Vagina (tissue), 2 donors: Measurements from ENCODE around the gene LANCL3. TPM values are rescaled to one million over a fixed set of nuclear protein-coding genes. Genes with fewer than 3 reads are reported as not detected.

Experiments
- DNase-seq, 2 donors: peaks; one replicate each; pipeline ENCODE4 v3.0.0-alpha.2; 2017; ENCODE audit errors: extremely low spot score in 2 of 2
- H3K27ac ChIP-seq: fragments of 200-600 bp; sonication (generic); one replicate; pipeline ENCODE4 v1.5.1; 2019
- H3K27me3 ChIP-seq: fragments of 200-600 bp; sonication (generic); one replicate; pipeline ENCODE4 v1.5.1; 2019
- H3K36me3 ChIP-seq, 2 donors: fragments of 200-600 bp; sonication (generic); one replicate each; pipeline ENCODE4 v1.5.1; 2017 to 2019
- H3K4me1 ChIP-seq: fragments of 200-600 bp; sonication (generic); one replicate; pipeline ENCODE4 v1.5.1; 2019
- H3K4me3 ChIP-seq, 2 donors: fragments of 200-600 bp; sonication (generic); 1 replicate in 1 of 2; 2 replicates in 1 of 2; pipeline ENCODE4 v1.5.1; 2016 to 2019
- H3K9me3 ChIP-seq: fragments of 200-600 bp; sonication (generic); one replicate; pipeline ENCODE4 v1.5.1; 2019
- POLR2A ChIP-seq, 2 donors: fragments of 450-650 bp; IDR thresholded peaks; one replicate each; pipeline ENCODE4 v1.6.1; 2017; ENCODE audit warnings: antibody characterized with exemption in 2 of 2, mild to moderate bottlenecking in 2 of 2, moderate library complexity in 2 of 2
- POLR2AphosphoS5 ChIP-seq, 2 donors: sonication (generic); formaldehyde crosslinking; IDR thresholded peaks; one replicate each; pipeline ENCODE4 v1.9.0; 2017; ENCODE audit warnings: antibody characterized with exemption in 2 of 2, mild to moderate bottlenecking in 2 of 2, low read depth in 1 of 2; ENCODE audit not compliant: insufficient read depth in 1 of 2
- intact Hi-C: fragments of 100-400 bp; cut with DNase I; formaldehyde crosslinking; loops from one replicate; pipeline ENCODE4 v1.15.1; 2023
- total RNA-seq: library from RNA; depleted of rRNA; stranded (reverse); fragments of >200 nt; gene quantifications from one replicate; pipeline ENCODE4 v1.2.3, GENCODE V29; 2016
- TF ChIP-seq, protein P1 (sequence below), 3 experiments: fragments of 450-650 bp in 2 of 3; fragments of 200-600 bp in 1 of 3; sonication (generic) in 1 of 3; IDR thresholded peaks; one replicate each; pipeline ENCODE4 v1.5.1; 2017 to 2019; ENCODE audit warnings: antibody characterized with exemption in 3 of 3, mild to moderate bottlenecking in 2 of 3, moderate library complexity in 2 of 3

Gene LANCL3
- total RNA-seq, 1 donor from 2014 or later = 2.5 TPM

DNA sequence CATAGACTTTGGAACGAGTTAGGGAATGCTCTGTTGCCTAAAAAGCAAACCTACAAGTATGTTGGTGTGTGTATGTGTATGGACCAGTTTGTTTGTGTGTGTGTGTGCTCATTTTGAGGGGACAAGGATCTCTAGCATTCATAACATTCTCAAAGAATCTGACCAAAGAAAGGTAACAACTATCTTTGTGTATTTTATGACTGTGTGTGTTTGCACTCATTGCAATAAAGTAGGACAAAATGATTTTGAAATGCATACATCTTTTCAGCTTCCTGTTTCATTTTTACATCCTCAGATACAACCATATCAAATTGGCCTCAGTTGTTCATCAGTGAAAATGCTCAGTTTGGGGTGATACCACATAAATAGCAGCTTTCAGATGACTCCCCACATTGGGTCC is 105.8 kb downstream of the LANCL3 start:
- no peak for DNase-seq
- H3K36me3 ChIP-seq = no peaks in the 10 kb centered on the region
- no peak overlapping the region for H3K27ac ChIP-seq
- peaks cover 3% of the 10 kb centered on the region for H3K27me3 ChIP-seq
- H3K4me3 ChIP-seq = no peak overlapping the region
- intact Hi-C loops = no loop called here
- H3K9me3 ChIP-seq = no peaks in the 10 kb centered on the region
- H3K4me1 ChIP-seq = no peaks in the 10 kb centered on the region
- TF ChIP-seq POLR2AphosphoS5 (IDR thresholded peaks at IDR 0.05; ENCODE audit: insufficient read depth in 1 of 2, low read depth in 1 of 2) (no peak), POLR2A (IDR thresholded peaks at IDR 0.05) (no peak)
- TF ChIP-seq, protein P1, sequence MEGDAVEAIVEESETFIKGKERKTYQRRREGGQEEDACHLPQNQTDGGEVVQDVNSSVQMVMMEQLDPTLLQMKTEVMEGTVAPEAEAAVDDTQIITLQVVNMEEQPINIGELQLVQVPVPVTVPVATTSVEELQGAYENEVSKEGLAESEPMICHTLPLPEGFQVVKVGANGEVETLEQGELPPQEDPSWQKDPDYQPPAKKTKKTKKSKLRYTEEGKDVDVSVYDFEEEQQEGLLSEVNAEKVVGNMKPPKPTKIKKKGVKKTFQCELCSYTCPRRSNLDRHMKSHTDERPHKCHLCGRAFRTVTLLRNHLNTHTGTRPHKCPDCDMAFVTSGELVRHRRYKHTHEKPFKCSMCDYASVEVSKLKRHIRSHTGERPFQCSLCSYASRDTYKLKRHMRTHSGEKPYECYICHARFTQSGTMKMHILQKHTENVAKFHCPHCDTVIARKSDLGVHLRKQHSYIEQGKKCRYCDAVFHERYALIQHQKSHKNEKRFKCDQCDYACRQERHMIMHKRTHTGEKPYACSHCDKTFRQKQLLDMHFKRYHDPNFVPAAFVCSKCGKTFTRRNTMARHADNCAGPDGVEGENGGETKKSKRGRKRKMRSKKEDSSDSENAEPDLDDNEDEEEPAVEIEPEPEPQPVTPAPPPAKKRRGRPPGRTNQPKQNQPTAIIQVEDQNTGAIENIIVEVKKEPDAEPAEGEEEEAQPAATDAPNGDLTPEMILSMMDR (IDR thresholded peaks at IDR 0.05) = no peak

DNA sequence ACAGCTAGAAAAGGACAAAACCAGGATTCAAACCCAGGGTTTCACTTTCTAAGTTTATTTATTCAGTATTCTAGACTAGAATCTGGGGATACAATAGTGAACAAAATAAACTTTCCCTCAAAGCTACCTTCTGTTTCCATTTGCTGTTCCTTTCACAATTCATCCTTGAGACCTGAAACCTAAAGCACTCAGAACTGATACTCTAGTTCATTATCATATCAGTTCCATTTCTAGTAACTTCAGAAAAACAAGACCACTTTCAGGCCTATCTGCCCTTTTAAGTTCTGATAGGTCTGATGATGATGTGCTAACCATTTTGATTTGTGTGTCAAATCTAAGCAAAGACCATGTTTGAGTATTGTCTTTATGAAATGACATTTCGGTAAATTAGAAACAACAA is 106.3 kb downstream of the LANCL3 start:
- Histone ChIP-seq H3K4me1 (no peaks in the 10 kb centered on the region), H3K27me3 (peaks cover 3% of the 10 kb centered on the region), H3K9me3 (no peaks in the 10 kb centered on the region), H3K36me3 (no peaks in the 10 kb centered on the region), H3K27ac (no peak overlapping the region), H3K4me3 (no peak overlapping the region)
- intact Hi-C loops = no loop called here
- no peak for DNase-seq
- TF ChIP-seq POLR2AphosphoS5 (IDR thresholded peaks at IDR 0.05; ENCODE audit: insufficient read depth in 1 of 2, low read depth in 1 of 2) (no peak), POLR2A (IDR thresholded peaks at IDR 0.05) (no peak)
- TF ChIP-seq, protein P1 (IDR thresholded peaks at IDR 0.05) = no peak

DNA sequence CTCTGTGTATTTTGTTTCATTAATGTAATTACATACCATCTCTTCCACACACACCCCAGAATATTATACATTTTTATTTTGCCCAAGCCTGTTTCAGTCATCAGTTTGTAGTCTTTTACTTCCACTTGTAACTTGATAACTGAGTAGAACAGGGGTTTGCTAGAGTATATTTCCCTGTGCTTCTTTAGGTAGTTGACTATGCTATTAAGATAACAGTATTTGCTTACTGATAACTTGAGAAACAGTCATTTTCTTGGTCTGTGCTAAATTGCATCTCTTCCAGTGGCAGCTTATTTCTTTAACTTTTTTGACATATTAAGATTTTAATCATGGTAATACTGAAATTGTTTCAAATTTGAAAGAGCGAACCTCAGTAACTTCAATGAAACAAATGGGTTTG is 107.1 kb downstream of the LANCL3 start:
- intact Hi-C loops = no loop called here
- no peak for DNase-seq
- TF ChIP-seq POLR2AphosphoS5 (IDR thresholded peaks at IDR 0.05; ENCODE audit: insufficient read depth in 1 of 2, low read depth in 1 of 2) = no peak
- TF ChIP-seq, protein P1 (IDR thresholded peaks at IDR 0.05) = no peak
- no peak for TF ChIP-seq POLR2A (IDR thresholded peaks at IDR 0.05)
- H3K9me3 ChIP-seq = no peaks in the 10 kb centered on the region
- H3K36me3 ChIP-seq = no peaks in the 10 kb centered on the region
- H3K27me3 ChIP-seq = peaks cover 3% of the 10 kb centered on the region
- no peak overlapping the region for H3K4me3 ChIP-seq
- H3K27ac ChIP-seq = no peak overlapping the region
- H3K4me1 ChIP-seq = no peaks in the 10 kb centered on the region

DNA sequence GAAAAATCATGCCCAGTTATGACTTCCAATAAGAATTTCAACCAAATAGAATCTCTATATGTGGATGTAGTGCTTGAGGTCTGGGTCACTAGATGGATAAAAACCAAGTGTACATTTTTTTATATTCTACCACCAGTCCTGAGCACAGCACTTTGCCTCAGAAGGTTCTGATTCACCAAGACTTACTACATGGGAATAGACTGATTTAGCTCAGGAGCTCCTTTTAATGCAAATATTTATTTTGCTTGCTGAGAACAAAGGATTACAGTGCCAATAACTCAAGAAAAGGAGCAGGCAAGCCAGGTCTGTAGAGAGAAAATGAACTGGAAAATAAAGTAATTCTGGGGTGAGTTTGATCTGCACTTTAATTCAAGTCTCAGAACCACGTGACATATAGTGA is 107.8 kb downstream of the LANCL3 start:
- no peak for DNase-seq
- Histone ChIP-seq H3K9me3 (no peaks in the 10 kb centered on the region), H3K4me3 (no peak overlapping the region), H3K36me3 (no peaks in the 10 kb centered on the region), H3K27ac (no peak overlapping the region), H3K4me1 (no peaks in the 10 kb centered on the region), H3K27me3 (peaks cover 3% of the 10 kb centered on the region)
- intact Hi-C loops = no loop called here
- no peak for TF ChIP-seq POLR2AphosphoS5 (IDR thresholded peaks at IDR 0.05; ENCODE audit: insufficient read depth in 1 of 2, low read depth in 1 of 2)
- TF ChIP-seq, protein P1 (IDR thresholded peaks at IDR 0.05) = no peak
- TF ChIP-seq POLR2A (IDR thresholded peaks at IDR 0.05) = no peak

DNA sequence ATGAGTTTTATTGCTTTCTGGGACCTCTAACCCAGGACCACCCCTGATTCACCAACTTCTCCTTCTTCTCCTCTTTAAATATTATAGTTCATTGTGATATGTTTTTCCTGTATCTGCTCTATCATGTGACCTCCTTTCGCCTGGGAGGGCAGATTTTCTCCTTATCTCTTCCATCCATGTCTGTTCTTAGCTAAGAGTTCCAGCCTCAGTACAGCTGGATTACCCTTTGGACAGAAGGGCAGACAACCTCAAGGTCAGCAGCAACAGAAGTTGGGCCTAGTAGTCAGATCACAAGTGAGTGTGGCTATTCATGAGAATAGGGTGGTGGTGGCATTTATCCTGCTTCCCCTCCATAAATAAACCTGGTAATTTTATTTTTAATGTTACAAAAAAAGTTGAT is 108.4 kb downstream of the LANCL3 start:
- TF ChIP-seq POLR2AphosphoS5 (IDR thresholded peaks at IDR 0.05; ENCODE audit: insufficient read depth in 1 of 2, low read depth in 1 of 2) (no peak), POLR2A (IDR thresholded peaks at IDR 0.05) (no peak)
- TF ChIP-seq, protein P1 (IDR thresholded peaks at IDR 0.05) = no peak
- Histone ChIP-seq H3K4me1 (no peaks in the 10 kb centered on the region), H3K27ac (no peak overlapping the region), H3K27me3 (peaks cover 3% of the 10 kb centered on the region), H3K9me3 (no peaks in the 10 kb centered on the region), H3K4me3 (no peak overlapping the region), H3K36me3 (no peaks in the 10 kb centered on the region)
- intact Hi-C loops = no loop called here
- DNase-seq = no peak
